Stimulated activated CD4-positive, alpha-beta T cell treated with anti-CD3 and anti-CD28 coated beads, Interleukin-4, amount 100 ng/mL, for 4 hours (primary cell): Measurements from ENCODE around the gene INCENP.
"Not testable (repeated sequence)": the region's sequence is repeated elsewhere in the genome, so short reads cannot be mapped to it uniquely, and the experiment has no call there.

Experiments
- DNase-seq, 2 experiments: peaks; one replicate each; pipeline ENCODE4 v3.0.0-alpha.2; 2020

INCENP gene

GRCh38 chr11:62172294-62172693 lies 48.5 kb downstream of the INCENP start:
- DNase-seq: no peak

GRCh38 chr11:62176766-62177165 lies 53.0 kb downstream of the INCENP start:
- no peak for DNase-seq

- no peak for DNase-seq
Observed at GRCh38 chr11:62179995-62180394, 56.2 kb downstream of the INCENP start.

GRCh38 chr11:62181097-62181496 lies 57.3 kb downstream of the INCENP start:
- no peak for DNase-seq

- DNase-seq: no peak
Observed at GRCh38 chr11:62182147-62182891, 58.5 kb downstream of the INCENP start.

- DNase-seq: no peak
Observed at GRCh38 chr11:62186195-62186594, 62.4 kb downstream of the INCENP start.

GRCh38 chr11:62190011-62190410 lies 66.2 kb downstream of the INCENP start, which contains the start of gene SCGB1D1:
Gene SCGB1D1, plus strand, starts transcription at chr11:62190216. Its CDS starts 69 bp downstream, at chr11:62190285.
- DNase-seq: no peak

- DNase-seq: no peak
Observed at GRCh38 chr11:62193952-62194351, 70.1 kb downstream of the INCENP start.

- not testable (repeated sequence) for DNase-seq
Observed at GRCh38 chr11:62195010-62195409, 71.2 kb downstream of the INCENP start.

- DNase-seq: no peak
Observed at GRCh38 chr11:62195945-62196344, 72.1 kb downstream of the INCENP start.

- DNase-seq: not testable (repeated sequence)
Observed at GRCh38 chr11:62197400-62197799, 73.6 kb downstream of the INCENP start.

GRCh38 chr11:62201376-62201775 lies 77.6 kb downstream of the INCENP start:
- no peak for DNase-seq
